Tibial nerve (tissue), 4 donors: ENCODE measurements around the gene STRA8.
"Not testable (repeated sequence)": the region's sequence is repeated elsewhere in the genome, so short reads cannot be mapped to it uniquely, and the experiment has no call there.

Experiments used
- EP300 ChIP-seq, 2 donors: sonication (generic); formaldehyde crosslinking; IDR thresholded peaks; one replicate each; pipeline ENCODE4 v1.6.1; 2017; ENCODE audit warnings: antibody characterized with exemption in 2 of 2, mild to moderate bottlenecking in 1 of 2
- POLR2A ChIP-seq, 2 donors: fragments of 450-650 bp; IDR thresholded peaks; one replicate each; pipeline ENCODE4 v1.6.1; 2017; ENCODE audit warnings: antibody characterized with exemption in 2 of 2, mild to moderate bottlenecking in 2 of 2, moderate library complexity in 2 of 2
- TF ChIP-seq, protein P1 (sequence below), 5 experiments: fragments of 200-600 bp in 3 of 5; fragments of 450-650 bp in 2 of 5; sonication (generic) in 3 of 5; IDR thresholded peaks; one replicate each; pipeline ENCODE4 v1.5.1; 2016 to 2019; ENCODE audit warnings: antibody characterized with exemption in 5 of 5, mild to moderate bottlenecking in 3 of 5, moderate library complexity in 2 of 5

DNA sequence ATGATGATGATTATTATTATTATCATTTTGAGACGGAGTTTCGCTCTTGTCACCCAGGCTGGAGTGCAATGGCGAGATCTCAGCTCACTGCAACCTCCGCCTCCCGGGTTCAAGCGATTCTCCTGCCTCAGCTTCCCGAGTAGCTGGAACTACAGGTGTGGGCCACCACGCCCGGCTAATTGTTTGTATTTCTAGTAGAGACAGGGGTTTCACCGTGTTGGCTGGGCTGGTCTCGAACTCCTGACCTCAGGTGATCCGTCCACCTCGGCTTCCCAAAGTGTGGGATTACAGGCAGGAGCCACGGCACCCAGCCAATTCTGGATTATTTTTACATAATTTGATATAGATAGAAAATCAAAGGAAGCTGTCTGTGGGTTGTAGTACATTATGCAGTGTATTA lies 457 bp downstream of the STRA8 start:
- TF ChIP-seq, protein P1, sequence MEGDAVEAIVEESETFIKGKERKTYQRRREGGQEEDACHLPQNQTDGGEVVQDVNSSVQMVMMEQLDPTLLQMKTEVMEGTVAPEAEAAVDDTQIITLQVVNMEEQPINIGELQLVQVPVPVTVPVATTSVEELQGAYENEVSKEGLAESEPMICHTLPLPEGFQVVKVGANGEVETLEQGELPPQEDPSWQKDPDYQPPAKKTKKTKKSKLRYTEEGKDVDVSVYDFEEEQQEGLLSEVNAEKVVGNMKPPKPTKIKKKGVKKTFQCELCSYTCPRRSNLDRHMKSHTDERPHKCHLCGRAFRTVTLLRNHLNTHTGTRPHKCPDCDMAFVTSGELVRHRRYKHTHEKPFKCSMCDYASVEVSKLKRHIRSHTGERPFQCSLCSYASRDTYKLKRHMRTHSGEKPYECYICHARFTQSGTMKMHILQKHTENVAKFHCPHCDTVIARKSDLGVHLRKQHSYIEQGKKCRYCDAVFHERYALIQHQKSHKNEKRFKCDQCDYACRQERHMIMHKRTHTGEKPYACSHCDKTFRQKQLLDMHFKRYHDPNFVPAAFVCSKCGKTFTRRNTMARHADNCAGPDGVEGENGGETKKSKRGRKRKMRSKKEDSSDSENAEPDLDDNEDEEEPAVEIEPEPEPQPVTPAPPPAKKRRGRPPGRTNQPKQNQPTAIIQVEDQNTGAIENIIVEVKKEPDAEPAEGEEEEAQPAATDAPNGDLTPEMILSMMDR (IDR thresholded peaks at IDR 0.05), result not testable (repeated sequence)
- not testable (repeated sequence) for TF ChIP-seq EP300, POLR2A (IDR thresholded peaks at IDR 0.05)
